Ovary (tissue), 3 donors: ENCODE results near the gene ALDH1A1.

Experiments used
- CTCF ChIP-seq, 3 donors: fragments of 450-650 bp in 2 of 3; fragments of 200-600 bp in 1 of 3; IDR thresholded peaks; one replicate each; pipeline versions ENCODE4 v1.5.1 to v1.8.0; 2016 to 2022; ENCODE audit warnings: antibody characterized with exemption in 3 of 3, mild to moderate bottlenecking in 1 of 3
- EP300 ChIP-seq: sonication (generic); formaldehyde crosslinking; IDR thresholded peaks from one replicate; pipeline ENCODE4 v1.6.1; 2017; ENCODE audit warnings: antibody characterized with exemption
- donor health status: DM: no; HTN: no; CAD: no.

- TF ChIP-seq CTCF (IDR thresholded peaks at IDR 0.05) = no peak
- TF ChIP-seq EP300 = no peak
Measured at GRCh38 chr9:72906810-72907209, 46.0 kb downstream of the ALDH1A1 start.
